ENCODE data around the gene ASF1A.

The ASF1A gene

GRCh38 chr6:118881440-118882313 is 12.3 kb upstream of the ASF1A start:
- no peak for DNase-seq
- intact Hi-C loops (cut with DNase I) = no loop called here

- intact Hi-C loops (cut with DNase I) = no loop called here
- DNase-seq = no peak
Observed at GRCh38 chr6:118882314-118882905, 11.5 kb upstream of the ASF1A start.

- intact Hi-C loops (cut with DNase I) = no loop called here
- DNase-seq = peak in 1 of 10 donors; percentile 47
Observed at GRCh38 chr6:118886641-118887040, 7.3 kb upstream of the ASF1A start.

GRCh38 chr6:118889163-118889562 is 4.8 kb upstream of the ASF1A start:
- intact Hi-C loops (cut with DNase I) = no loop called here
- no peak for DNase-seq

GRCh38 chr6:118890997-118891790 is 2.8 kb upstream of the ASF1A start:
- no peak for DNase-seq
- intact Hi-C loops (cut with DNase I) = no loop called here

- DNase-seq = no peak
Observed at GRCh38 chr6:118892355-118892991, 1.5 kb upstream of the ASF1A start.

GRCh38 chr6:118893064-118893806 is 717 bp upstream of the ASF1A start:
- intact Hi-C loops (cut with DNase I) = no loop called here
- DNase-seq = peak in 3 of 10 donors; percentile 13 to 82 (median 17)

More at GRCh38 chr6:118892355-118892991, 1.5 kb upstream of the ASF1A start:
- intact Hi-C loops (cut with DNase I) = no loop called here

- intact Hi-C loops (cut with DNase I) = loop anchor here (1.0 to 2.0 kb wide), 2 partner anchors 40 to 244 kb away; partner anchors contain the start of gene CEP85L
- DNase-seq = peak; percentile 41 to 95 (median 59)
Observed at GRCh38 chr6:118894425-118895260, 691 bp downstream of the ASF1A start.

GRCh38 chr6:118895261-118895560 is 1.3 kb downstream of the ASF1A start:
- intact Hi-C loops (cut with DNase I) = loop anchor here (2.0 kb wide), 1 partner anchor 244 kb away; the partner anchor contains the start of gene CEP85L
- DNase-seq = no peak

- intact Hi-C loops (cut with DNase I) = loop anchor here (2.0 kb wide), 1 partner anchor 245 kb away; the partner anchor contains the start of gene CEP85L
- DNase-seq = no peak
Observed at GRCh38 chr6:118895859-118896258, 1.9 kb downstream of the ASF1A start.

GRCh38 chr6:118896339-118897136 is 2.6 kb downstream of the ASF1A start:
- no peak for DNase-seq
- intact Hi-C loops (cut with DNase I) = no loop called here

- intact Hi-C loops (cut with DNase I) = no loop called here
- no peak for DNase-seq
Observed at GRCh38 chr6:118897386-118897785, 3.4 kb downstream of the ASF1A start.

GRCh38 chr6:118899948-118900347 is 6.0 kb downstream of the ASF1A start:
- intact Hi-C loops (cut with DNase I) = no loop called here
- no peak for DNase-seq

GRCh38 chr6:118902726-118903125 is 8.8 kb downstream of the ASF1A start:
- no peak for DNase-seq
- intact Hi-C loops (cut with DNase I) = no loop called here

- no peak for DNase-seq
- intact Hi-C loops (cut with DNase I) = no loop called here
Observed at GRCh38 chr6:118903138-118903537, 9.2 kb downstream of the ASF1A start.

- DNase-seq = no peak
- intact Hi-C loops (cut with DNase I) = no loop called here
Observed at GRCh38 chr6:118903691-118904090, 9.7 kb downstream of the ASF1A start.

GRCh38 chr6:118905084-118905483 is 11.1 kb downstream of the ASF1A start:
- intact Hi-C loops (cut with DNase I) = no loop called here
- no peak for DNase-seq

- no peak for DNase-seq
- intact Hi-C loops (cut with DNase I) = no loop called here
Observed at GRCh38 chr6:118905851-118906250, 11.9 kb downstream of the ASF1A start.
